Measurements from ENCODE around the gene ZFYVE28.

- TF ChIP-seq CTCF (IDR thresholded peaks at IDR 0.05; ENCODE audit: low read depth, low read length, poor library complexity, severe bottlenecking): no peak
- TF ChIP-seq EZH2phosphoT487 (IDR thresholded peaks at IDR 0.05; ENCODE audit: borderline replicate concordance, low read length): no peak
Measured at GRCh38 chr4:2273221-2273620, 145.2 kb downstream of the ZFYVE28 start.
